Cardiac septum (tissue), 1 donor: ENCODE results near the gene OXA1L. TPM values are rescaled to one million over a fixed set of nuclear protein-coding genes. Genes with fewer than 3 reads are reported as not detected.
A peak's percentile ranks its signal among the peaks of the same experiment; 100 is the strongest.
"Not testable (repeated sequence)": the region's sequence is repeated elsewhere in the genome, so short reads cannot be mapped to it uniquely, and the experiment has no call there.

Experiments
- DNase-seq: peaks from one replicate; pipeline ENCODE4 v3.0.0-alpha.2; 2020; ENCODE audit warnings: low spot score
- intact Hi-C: fragments of 100-400 bp; cut with DNase I; formaldehyde crosslinking; loops from one replicate; pipeline ENCODE4 v1.14.0; 2022
- long read RNA-seq: library from polyadenylated mRNA; unstranded; transcript quantifications from one replicate; pipeline ENCODE4 v2.0.0, GENCODE V29; 2021
- total RNA-seq: library from RNA; stranded (reverse); fragmentation: NEBNext Ultra II Directional; extraction: Animal tissue kit (Norgen Biotek cat#: 25700); gene quantifications from one replicate; pipeline ENCODE4 v1.2.1, GENCODE V29; 2021
- donor health status: DM: no; HTN: no; CAD: no.

Gene OXA1L
- 111 TPM for total RNA-seq
- long read RNA-seq, transcript OXA1L-201 (10 exons, 1,719 nt): major isoform, 131 of 148 reads
- long read RNA-seq, partial matches to known transcripts: 11 of 148 reads
- long read RNA-seq, other reads (novel, unspliced or antisense): 6 of 148 reads

GRCh38 chr14:22766457-22767322, at the start of gene OXA1L:
OXA1L (plus strand) TSS chr14:22766688; CDS start chr14:22766702, 14 bp downstream.
- DNase-seq: peak; percentile 98
- intact Hi-C loops: loop anchor here (5.0 kb wide), 2 partner anchors 51 to 179 kb away; partner anchors contain the start of genes DAD1 and SLC7A7

- intact Hi-C loops: no loop called here
- no peak for DNase-seq
Measured at GRCh38 chr14:22718091-22718490, 48.4 kb upstream of the OXA1L start.

GRCh38 chr14:22721213-22721612, 45.3 kb upstream of the OXA1L start:
- DNase-seq: no peak
- intact Hi-C loops: no loop called here

- intact Hi-C loops: no loop called here
- DNase-seq: no peak
Measured at GRCh38 chr14:22723815-22724214, 42.7 kb upstream of the OXA1L start.

GRCh38 chr14:22724847-22725246, 41.6 kb upstream of the OXA1L start:
- DNase-seq, intact Hi-C loops: not testable (repeated sequence)

GRCh38 chr14:22725374-22725773, 41.1 kb upstream of the OXA1L start:
- DNase-seq, intact Hi-C loops: not testable (repeated sequence)

- no peak for DNase-seq
- intact Hi-C loops: no loop called here
Measured at GRCh38 chr14:22726012-22726411, 40.5 kb upstream of the OXA1L start.

GRCh38 chr14:22732062-22732461, 34.4 kb upstream of the OXA1L start:
- intact Hi-C loops, DNase-seq: not testable (repeated sequence)

- no peak for DNase-seq
- intact Hi-C loops: no loop called here
Measured at GRCh38 chr14:22733829-22734228, 32.7 kb upstream of the OXA1L start.

GRCh38 chr14:22735096-22735495, 31.4 kb upstream of the OXA1L start:
- DNase-seq: no peak
- intact Hi-C loops: no loop called here

- intact Hi-C loops, DNase-seq: not testable (repeated sequence)
Measured at GRCh38 chr14:22736384-22736783, 30.1 kb upstream of the OXA1L start.

- intact Hi-C loops: no loop called here
- DNase-seq: no peak
Measured at GRCh38 chr14:22737052-22737451, 29.4 kb upstream of the OXA1L start.

GRCh38 chr14:22739423-22739822, 27.1 kb upstream of the OXA1L start:
- no peak for DNase-seq
- intact Hi-C loops: no loop called here

GRCh38 chr14:22740020-22740419, 26.5 kb upstream of the OXA1L start:
- no peak for DNase-seq
- intact Hi-C loops: no loop called here

- intact Hi-C loops: no loop called here
- no peak for DNase-seq
Measured at GRCh38 chr14:22747769-22748168, 18.7 kb upstream of the OXA1L start.

GRCh38 chr14:22748206-22748605, 18.3 kb upstream of the OXA1L start:
- no peak for DNase-seq
- intact Hi-C loops: no loop called here

GRCh38 chr14:22748631-22749068, 17.8 kb upstream of the OXA1L start:
- intact Hi-C loops: no loop called here
- DNase-seq: no peak

GRCh38 chr14:22752422-22752821, 14.1 kb upstream of the OXA1L start:
- DNase-seq: no peak
- intact Hi-C loops: no loop called here

GRCh38 chr14:22753586-22753985, 12.9 kb upstream of the OXA1L start:
- no peak for DNase-seq
- intact Hi-C loops: no loop called here

GRCh38 chr14:22757972-22758650, 8.4 kb upstream of the OXA1L start:
- DNase-seq, intact Hi-C loops: not testable (repeated sequence)
